Ishikawa (cell line): ENCODE measurements around the gene NGDN.

Experiments used
- CEBPB ChIP-seq: IDR thresholded peaks from 2 replicates; pipeline ENCODE4 v1.6.1; 2012
- CREB1 ChIP-seq: IDR thresholded peaks from 2 replicates; pipeline ENCODE4 v1.6.1; 2012; ENCODE audit warnings: low read depth
- RAD21 ChIP-seq: IDR thresholded peaks from 2 replicates; pipeline ENCODE4 v1.6.1; 2012; ENCODE audit warnings: low read depth
- TAF1 ChIP-seq: IDR thresholded peaks from 2 replicates; pipeline ENCODE4 v1.6.1; 2012; ENCODE audit warnings: low read depth, mild to moderate bottlenecking
- TF ChIP-seq, protein P1 (sequence below): IDR thresholded peaks from 2 replicates; pipeline ENCODE4 v1.6.1; 2012; ENCODE audit warnings: low read depth, mild to moderate bottlenecking

DNA sequence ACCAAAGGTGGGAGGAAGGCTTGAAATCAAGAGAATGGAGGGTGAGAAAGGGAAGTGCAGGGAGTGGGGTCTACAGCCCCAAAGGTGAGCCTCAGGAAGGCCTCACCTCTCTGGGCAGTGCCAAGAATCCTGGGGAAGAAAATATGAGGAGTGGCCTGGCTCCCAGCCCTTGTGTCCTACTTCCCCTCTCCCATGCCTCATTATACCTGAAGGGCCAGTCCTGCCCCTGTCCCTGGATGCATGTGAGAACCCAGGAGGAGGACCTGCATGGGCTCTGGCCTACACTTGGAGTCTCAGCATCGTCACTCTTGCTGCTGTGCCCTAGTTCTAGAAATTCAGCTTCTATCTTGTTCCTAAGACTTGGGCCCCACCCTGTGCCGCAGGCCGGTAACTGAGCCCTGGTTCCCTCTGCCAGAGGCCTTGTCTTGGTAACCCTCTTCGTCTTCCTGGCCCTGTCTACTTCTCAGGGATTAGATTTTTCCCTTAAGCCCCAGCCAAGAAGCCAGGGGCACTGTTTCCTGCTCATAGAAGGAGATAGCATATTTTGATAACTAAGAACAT lies 23.1 kb upstream of the NGDN start:
- TF ChIP-seq, protein P1, sequence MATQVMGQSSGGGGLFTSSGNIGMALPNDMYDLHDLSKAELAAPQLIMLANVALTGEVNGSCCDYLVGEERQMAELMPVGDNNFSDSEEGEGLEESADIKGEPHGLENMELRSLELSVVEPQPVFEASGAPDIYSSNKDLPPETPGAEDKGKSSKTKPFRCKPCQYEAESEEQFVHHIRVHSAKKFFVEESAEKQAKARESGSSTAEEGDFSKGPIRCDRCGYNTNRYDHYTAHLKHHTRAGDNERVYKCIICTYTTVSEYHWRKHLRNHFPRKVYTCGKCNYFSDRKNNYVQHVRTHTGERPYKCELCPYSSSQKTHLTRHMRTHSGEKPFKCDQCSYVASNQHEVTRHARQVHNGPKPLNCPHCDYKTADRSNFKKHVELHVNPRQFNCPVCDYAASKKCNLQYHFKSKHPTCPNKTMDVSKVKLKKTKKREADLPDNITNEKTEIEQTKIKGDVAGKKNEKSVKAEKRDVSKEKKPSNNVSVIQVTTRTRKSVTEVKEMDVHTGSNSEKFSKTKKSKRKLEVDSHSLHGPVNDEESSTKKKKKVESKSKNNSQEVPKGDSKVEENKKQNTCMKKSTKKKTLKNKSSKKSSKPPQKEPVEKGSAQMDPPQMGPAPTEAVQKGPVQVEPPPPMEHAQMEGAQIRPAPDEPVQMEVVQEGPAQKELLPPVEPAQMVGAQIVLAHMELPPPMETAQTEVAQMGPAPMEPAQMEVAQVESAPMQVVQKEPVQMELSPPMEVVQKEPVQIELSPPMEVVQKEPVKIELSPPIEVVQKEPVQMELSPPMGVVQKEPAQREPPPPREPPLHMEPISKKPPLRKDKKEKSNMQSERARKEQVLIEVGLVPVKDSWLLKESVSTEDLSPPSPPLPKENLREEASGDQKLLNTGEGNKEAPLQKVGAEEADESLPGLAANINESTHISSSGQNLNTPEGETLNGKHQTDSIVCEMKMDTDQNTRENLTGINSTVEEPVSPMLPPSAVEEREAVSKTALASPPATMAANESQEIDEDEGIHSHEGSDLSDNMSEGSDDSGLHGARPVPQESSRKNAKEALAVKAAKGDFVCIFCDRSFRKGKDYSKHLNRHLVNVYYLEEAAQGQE, result no peak
- TF ChIP-seq TAF1, result no peak
- no peak for TF ChIP-seq CEBPB
- TF ChIP-seq RAD21, result no peak
- no peak for TF ChIP-seq CREB1
